Upper lobe of left lung (tissue), 4 donors: Measurements from ENCODE around the gene APBB2.

Experiments used
- EP300 ChIP-seq, 4 donors: sonication (generic); formaldehyde crosslinking; IDR thresholded peaks; one replicate each; pipeline ENCODE4 v1.5.1; 2017; ENCODE audit warnings: antibody characterized with exemption in 4 of 4, control low read depth in 2 of 4
- POLR2A ChIP-seq, 4 donors: fragments of 450-650 bp; IDR thresholded peaks; one replicate each; pipeline ENCODE4 v1.5.1; 2016 to 2017; ENCODE audit warnings: antibody characterized with exemption in 4 of 4, mild to moderate bottlenecking in 2 of 4
- POLR2AphosphoS5 ChIP-seq, 2 donors: sonication (generic); formaldehyde crosslinking; IDR thresholded peaks; one replicate each; pipeline ENCODE4 v1.5.1; 2017; ENCODE audit warnings: antibody characterized with exemption in 2 of 2
- TF ChIP-seq, protein P1 (sequence below), 6 experiments: fragments of 450-650 bp in 4 of 6; fragments of 200-600 bp in 2 of 6; sonication (generic) in 2 of 6; IDR thresholded peaks; one replicate each; pipeline ENCODE4 v1.5.1; 2016 to 2019; ENCODE audit warnings: antibody characterized with exemption in 6 of 6

DNA sequence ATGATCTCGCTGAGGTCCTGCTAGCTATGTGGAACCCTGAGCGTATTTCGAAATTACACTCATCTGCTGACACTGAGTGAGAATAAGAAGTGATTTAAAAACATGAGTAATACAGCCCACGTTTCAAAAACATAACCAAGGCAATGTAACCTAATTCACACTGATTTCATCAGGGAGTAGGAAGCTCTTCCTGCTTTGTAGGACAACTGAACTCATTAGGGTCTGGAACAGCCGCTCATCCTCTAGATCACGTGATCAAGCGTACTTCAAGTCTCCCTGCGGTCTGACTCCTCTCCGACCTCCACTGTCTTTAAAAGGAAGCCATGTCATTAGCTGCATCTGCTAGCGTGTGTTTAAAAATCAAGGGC, 326.6 kb downstream of the APBB2 start:
- TF ChIP-seq, protein P1, sequence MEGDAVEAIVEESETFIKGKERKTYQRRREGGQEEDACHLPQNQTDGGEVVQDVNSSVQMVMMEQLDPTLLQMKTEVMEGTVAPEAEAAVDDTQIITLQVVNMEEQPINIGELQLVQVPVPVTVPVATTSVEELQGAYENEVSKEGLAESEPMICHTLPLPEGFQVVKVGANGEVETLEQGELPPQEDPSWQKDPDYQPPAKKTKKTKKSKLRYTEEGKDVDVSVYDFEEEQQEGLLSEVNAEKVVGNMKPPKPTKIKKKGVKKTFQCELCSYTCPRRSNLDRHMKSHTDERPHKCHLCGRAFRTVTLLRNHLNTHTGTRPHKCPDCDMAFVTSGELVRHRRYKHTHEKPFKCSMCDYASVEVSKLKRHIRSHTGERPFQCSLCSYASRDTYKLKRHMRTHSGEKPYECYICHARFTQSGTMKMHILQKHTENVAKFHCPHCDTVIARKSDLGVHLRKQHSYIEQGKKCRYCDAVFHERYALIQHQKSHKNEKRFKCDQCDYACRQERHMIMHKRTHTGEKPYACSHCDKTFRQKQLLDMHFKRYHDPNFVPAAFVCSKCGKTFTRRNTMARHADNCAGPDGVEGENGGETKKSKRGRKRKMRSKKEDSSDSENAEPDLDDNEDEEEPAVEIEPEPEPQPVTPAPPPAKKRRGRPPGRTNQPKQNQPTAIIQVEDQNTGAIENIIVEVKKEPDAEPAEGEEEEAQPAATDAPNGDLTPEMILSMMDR (IDR thresholded peaks at IDR 0.05) = no peak
- no peak for TF ChIP-seq POLR2A (IDR thresholded peaks at IDR 0.05)
- no peak for TF ChIP-seq POLR2AphosphoS5 (IDR thresholded peaks at IDR 0.05)
- no peak for TF ChIP-seq EP300 (IDR thresholded peaks at IDR 0.05)
